HCT116 (cell line): ENCODE measurements around the gene TEDC1.

Experiments used
- EZH2 ChIP-seq: fragments of 200-600 bp; sonication (generic); IDR thresholded peaks from 2 replicates; pipeline ENCODE4 v1.6.1; 2017; ENCODE audit warnings: antibody characterized with exemption, mixed run types
- EZH2phosphoT487 ChIP-seq: fragments of 200-600 bp; IDR thresholded peaks from 2 replicates; pipeline ENCODE4 v1.6.1; 2018; ENCODE audit warnings: antibody characterized with exemption, borderline replicate concordance
- POLR2AphosphoS5 ChIP-seq: IDR thresholded peaks from 2 replicates; pipeline ENCODE4 v1.6.1; 2011; ENCODE audit warnings: mild to moderate bottlenecking, low read depth, low read length, moderate library complexity
- SIN3A ChIP-seq: IDR thresholded peaks from 2 replicates; pipeline ENCODE4 v1.6.1; 2012; ENCODE audit warnings: low read depth
- ZNF274 ChIP-seq: fragments of 200-500 bp; sonication (Bioruptor generic); IDR thresholded peaks from 2 replicates; pipeline ENCODE4 v1.6.1; 2014; ENCODE audit warnings: mild to moderate bottlenecking, low read depth, low read length, inconsistent platforms
- TF ChIP-seq, protein P1 (sequence below), 3 experiments: fragments of 200-600 bp in 1 of 3; sonication (generic) in 1 of 3; IDR thresholded peaks in 2 of 3; conservative IDR thresholded peaks in 1 of 3; 2 replicates each; pipeline ENCODE4 v1.5.1; 2012 to 2017; ENCODE audit warnings: low read depth in 2 of 3, low read length in 2 of 3, antibody characterized with exemption in 1 of 3, borderline replicate concordance in 1 of 3, control low read depth in 1 of 3, mild to moderate bottlenecking in 1 of 3, mixed read lengths in 1 of 3, mixed run types in 1 of 3, moderate library complexity in 1 of 3; ENCODE audit not compliant: insufficient read depth in 1 of 3
- TF ChIP-seq, protein P2 (sequence below): IDR thresholded peaks from 2 replicates; pipeline ENCODE4 v1.6.1; 2012

DNA sequence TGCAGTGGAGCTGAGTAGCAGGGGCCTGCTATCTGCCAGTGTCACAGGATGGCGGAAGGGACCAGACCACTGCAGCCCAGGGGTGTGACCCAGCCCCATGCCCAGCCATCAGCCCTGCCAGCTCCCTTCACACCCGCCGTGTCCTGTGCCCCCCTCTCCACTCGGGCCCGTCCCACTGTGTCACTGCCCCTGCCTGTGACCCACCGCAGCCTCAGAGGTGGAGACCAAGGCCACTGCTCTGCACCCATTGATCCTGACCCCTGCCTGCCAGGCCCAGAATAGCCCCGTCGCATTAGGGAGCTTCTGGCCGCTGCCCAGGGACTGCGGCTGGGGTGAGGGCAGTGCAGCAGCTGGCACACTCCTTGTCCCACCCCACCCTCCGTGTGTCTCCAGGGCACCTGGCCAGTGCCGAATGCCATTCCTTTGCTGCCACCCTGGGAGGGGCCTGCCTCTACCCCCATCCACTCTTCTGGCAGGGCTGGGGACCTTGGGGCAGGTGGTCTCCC lies 18.5 kb upstream of the TEDC1 start:
- TF ChIP-seq POLR2AphosphoS5, result no peak
- TF ChIP-seq, protein P1, sequence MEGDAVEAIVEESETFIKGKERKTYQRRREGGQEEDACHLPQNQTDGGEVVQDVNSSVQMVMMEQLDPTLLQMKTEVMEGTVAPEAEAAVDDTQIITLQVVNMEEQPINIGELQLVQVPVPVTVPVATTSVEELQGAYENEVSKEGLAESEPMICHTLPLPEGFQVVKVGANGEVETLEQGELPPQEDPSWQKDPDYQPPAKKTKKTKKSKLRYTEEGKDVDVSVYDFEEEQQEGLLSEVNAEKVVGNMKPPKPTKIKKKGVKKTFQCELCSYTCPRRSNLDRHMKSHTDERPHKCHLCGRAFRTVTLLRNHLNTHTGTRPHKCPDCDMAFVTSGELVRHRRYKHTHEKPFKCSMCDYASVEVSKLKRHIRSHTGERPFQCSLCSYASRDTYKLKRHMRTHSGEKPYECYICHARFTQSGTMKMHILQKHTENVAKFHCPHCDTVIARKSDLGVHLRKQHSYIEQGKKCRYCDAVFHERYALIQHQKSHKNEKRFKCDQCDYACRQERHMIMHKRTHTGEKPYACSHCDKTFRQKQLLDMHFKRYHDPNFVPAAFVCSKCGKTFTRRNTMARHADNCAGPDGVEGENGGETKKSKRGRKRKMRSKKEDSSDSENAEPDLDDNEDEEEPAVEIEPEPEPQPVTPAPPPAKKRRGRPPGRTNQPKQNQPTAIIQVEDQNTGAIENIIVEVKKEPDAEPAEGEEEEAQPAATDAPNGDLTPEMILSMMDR (IDR thresholded peaks at IDR 0.05 in 2 of 3, conservative IDR thresholded peaks at IDR 0.05 in 1 of 3; ENCODE audit: borderline replicate concordance in 1 of 3, insufficient read depth in 1 of 3, low read depth in 2 of 3, low read length in 2 of 3), result no peak
- TF ChIP-seq EZH2, result no peak
- TF ChIP-seq SIN3A, result no peak
- TF ChIP-seq EZH2phosphoT487, result no peak
- TF ChIP-seq, protein P2, sequence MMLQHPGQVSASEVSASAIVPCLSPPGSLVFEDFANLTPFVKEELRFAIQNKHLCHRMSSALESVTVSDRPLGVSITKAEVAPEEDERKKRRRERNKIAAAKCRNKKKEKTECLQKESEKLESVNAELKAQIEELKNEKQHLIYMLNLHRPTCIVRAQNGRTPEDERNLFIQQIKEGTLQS, result no peak
- no peak for TF ChIP-seq ZNF274
